ENCODE results near the gene E2F6. TPM values are rescaled to one million over a fixed set of nuclear protein-coding genes. Genes with fewer than 3 reads are reported as not detected.

E2F6 gene
- total and polyA plus RNA-seq, 2 of the 13 experiments (the other 11 are each of a cell fraction or from before 2014, with no cell fraction given), result 27.3 to 36.0 TPM

DNA sequence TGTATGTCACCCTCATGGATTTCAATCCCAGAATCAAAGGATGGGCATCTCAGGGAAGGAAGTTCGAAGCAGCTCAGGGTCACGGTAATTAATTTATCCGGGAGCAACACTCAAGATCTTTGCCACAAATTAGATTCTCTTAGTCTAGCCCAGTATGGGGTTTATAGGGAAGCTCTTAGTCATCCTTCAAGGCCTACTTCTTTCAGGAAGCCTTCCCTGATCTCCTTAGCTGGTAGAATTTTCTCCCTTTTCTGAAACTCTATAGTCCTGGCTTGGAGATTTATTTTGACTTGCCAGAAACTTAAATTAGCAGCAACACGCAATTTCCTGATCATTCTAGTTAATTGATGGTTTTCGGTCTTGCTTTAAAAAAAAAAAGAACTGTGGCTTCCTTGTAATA lies 47.4 kb upstream of the E2F6 start (continued):
- TF ChIP-seq ZNF142 (CRISPR knock-in tag; IDR thresholded peaks at IDR 0.05) (no peak), HNF4G (IDR thresholded peaks at IDR 0.05; ENCODE audit: borderline replicate concordance, low read depth, low read length) (no peak), HNF4G (CRISPR knock-in tag; IDR thresholded peaks at IDR 0.05; ENCODE audit: borderline replicate concordance, low read depth) (no peak), FOSL1 (CRISPR knock-in tag; IDR thresholded peaks at IDR 0.05; ENCODE audit: borderline replicate concordance) (no peak)
- TF ChIP-seq, protein P1, sequence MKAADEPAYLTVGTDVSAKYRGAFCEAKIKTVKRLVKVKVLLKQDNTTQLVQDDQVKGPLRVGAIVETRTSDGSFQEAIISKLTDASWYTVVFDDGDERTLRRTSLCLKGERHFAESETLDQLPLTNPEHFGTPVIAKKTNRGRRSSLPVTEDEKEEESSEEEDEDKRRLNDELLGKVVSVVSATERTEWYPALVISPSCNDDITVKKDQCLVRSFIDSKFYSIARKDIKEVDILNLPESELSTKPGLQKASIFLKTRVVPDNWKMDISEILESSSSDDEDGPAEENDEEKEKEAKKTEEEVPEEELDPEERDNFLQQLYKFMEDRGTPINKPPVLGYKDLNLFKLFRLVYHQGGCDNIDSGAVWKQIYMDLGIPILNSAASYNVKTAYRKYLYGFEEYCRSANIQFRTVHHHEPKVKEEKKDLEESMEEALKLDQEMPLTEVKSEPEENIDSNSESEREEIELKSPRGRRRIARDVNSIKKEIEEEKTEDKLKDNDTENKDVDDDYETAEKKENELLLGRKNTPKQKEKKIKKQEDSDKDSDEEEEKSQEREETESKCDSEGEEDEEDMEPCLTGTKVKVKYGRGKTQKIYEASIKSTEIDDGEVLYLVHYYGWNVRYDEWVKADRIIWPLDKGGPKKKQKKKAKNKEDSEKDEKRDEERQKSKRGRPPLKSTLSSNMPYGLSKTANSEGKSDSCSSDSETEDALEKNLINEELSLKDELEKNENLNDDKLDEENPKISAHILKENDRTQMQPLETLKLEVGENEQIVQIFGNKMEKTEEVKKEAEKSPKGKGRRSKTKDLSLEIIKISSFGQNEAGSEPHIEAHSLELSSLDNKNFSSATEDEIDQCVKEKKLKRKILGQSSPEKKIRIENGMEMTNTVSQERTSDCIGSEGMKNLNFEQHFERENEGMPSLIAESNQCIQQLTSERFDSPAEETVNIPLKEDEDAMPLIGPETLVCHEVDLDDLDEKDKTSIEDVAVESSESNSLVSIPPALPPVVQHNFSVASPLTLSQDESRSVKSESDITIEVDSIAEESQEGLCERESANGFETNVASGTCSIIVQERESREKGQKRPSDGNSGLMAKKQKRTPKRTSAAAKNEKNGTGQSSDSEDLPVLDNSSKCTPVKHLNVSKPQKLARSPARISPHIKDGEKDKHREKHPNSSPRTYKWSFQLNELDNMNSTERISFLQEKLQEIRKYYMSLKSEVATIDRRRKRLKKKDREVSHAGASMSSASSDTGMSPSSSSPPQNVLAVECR (CRISPR knock-in tag; IDR thresholded peaks at IDR 0.05; ENCODE audit: borderline replicate concordance), result no peak

All from HepG2 (cell line).